ENCODE data around the gene GSX2. TPM values are rescaled to one million over a fixed set of nuclear protein-coding genes. Genes with fewer than 3 reads are reported as not detected.
"Not testable (repeated sequence)": the region's sequence is repeated elsewhere in the genome, so short reads cannot be mapped to it uniquely, and the experiment has no call there.

Gene GSX2
- total RNA-seq, 1 donor from 2014 or later: not detected

- intact Hi-C loops (cut with micrococcal nuclease): loop anchor here (1.0 to 2.0 kb wide), 2 partner anchors 9 to 127 kb away; partner anchors contain the start of gene PDGFRA
These were observed 1.5 kb downstream of the GSX2 start for GRCh38 chr4:54101190-54102041.

GRCh38 chr4:54102531-54103106 lies 2.7 kb downstream of the GSX2 start:
- intact Hi-C loops (cut with micrococcal nuclease): no loop called here

GRCh38 chr4:54103190-54103574 lies 3.2 kb downstream of the GSX2 start:
- intact Hi-C loops (cut with micrococcal nuclease): no loop called here

GRCh38 chr4:54104907-54105306 lies 4.9 kb downstream of the GSX2 start:
- intact Hi-C loops (cut with micrococcal nuclease): no loop called here

- intact Hi-C loops (cut with micrococcal nuclease): loop anchor here (2.0 kb wide), 1 partner anchor 15 kb away; no protein-coding TSS in a partner anchor
These were observed 8.2 kb downstream of the GSX2 start for GRCh38 chr4:54107951-54108748.

- intact Hi-C loops (cut with micrococcal nuclease): loop anchor here (2.0 kb wide), 1 partner anchor 17 kb away; no protein-coding TSS in a partner anchor
These were observed 9.5 kb downstream of the GSX2 start for GRCh38 chr4:54109241-54110018.

GRCh38 chr4:54110019-54110416 lies 10.1 kb downstream of the GSX2 start:
- intact Hi-C loops (cut with micrococcal nuclease): no loop called here

GRCh38 chr4:54113206-54113605 lies 13.2 kb downstream of the GSX2 start:
- intact Hi-C loops (cut with micrococcal nuclease): not testable (repeated sequence)

GRCh38 chr4:54116246-54116645 lies 16.3 kb downstream of the GSX2 start:
- intact Hi-C loops (cut with micrococcal nuclease): not testable (repeated sequence)

GRCh38 chr4:54118850-54119589 lies 19.1 kb downstream of the GSX2 start:
- intact Hi-C loops (cut with micrococcal nuclease): no loop called here

- intact Hi-C loops (cut with micrococcal nuclease): no loop called here
These were observed 20.6 kb downstream of the GSX2 start for GRCh38 chr4:54120518-54120917.

- intact Hi-C loops (cut with micrococcal nuclease): no loop called here
These were observed 27.7 kb downstream of the GSX2 start for GRCh38 chr4:54127660-54128059.

GRCh38 chr4:54128694-54129093 lies 28.7 kb downstream of the GSX2 start:
- intact Hi-C loops (cut with micrococcal nuclease): not testable (repeated sequence)

- intact Hi-C loops (cut with micrococcal nuclease): no loop called here
These were observed 39.4 kb downstream of the GSX2 start for GRCh38 chr4:54139332-54139731.

GRCh38 chr4:54140287-54140686 lies 40.3 kb downstream of the GSX2 start:
- intact Hi-C loops (cut with micrococcal nuclease): no loop called here

GRCh38 chr4:54144199-54144598 lies 44.2 kb downstream of the GSX2 start:
- intact Hi-C loops (cut with micrococcal nuclease): no loop called here

GRCh38 chr4:54144661-54145171 lies 44.8 kb downstream of the GSX2 start:
- intact Hi-C loops (cut with micrococcal nuclease): no loop called here

GRCh38 chr4:54146139-54146538 lies 46.2 kb downstream of the GSX2 start:
- intact Hi-C loops (cut with micrococcal nuclease): no loop called here

GRCh38 chr4:54149323-54149722 lies 49.4 kb downstream of the GSX2 start:
- intact Hi-C loops (cut with micrococcal nuclease): no loop called here

Data from T-helper 2 cell treated with Interferon-gamma antibody and Interleukin-4, amounts not matched to agents 100 ng/mL and 5 ng/mL, for 36 hours (primary cell).